ENCODE measurements around the gene XRCC2.

DNA sequence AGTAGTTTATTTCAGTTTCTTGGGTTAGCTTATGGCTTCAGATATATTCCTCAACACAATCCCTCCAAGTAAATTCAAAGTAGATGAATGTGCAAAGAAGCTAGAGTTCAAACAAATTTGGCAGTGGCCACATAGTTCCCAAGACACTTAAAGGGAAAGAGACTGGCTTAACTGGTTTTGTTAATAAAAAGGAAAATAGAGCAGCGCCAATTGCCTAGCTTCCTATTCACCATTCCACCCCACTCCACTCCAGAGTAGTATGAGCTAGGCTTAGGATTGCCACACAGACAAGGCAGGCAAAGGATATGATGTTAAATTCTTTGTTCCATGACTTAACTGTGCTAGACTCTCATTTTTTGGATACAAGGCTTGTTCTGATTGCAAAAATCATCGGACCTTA lies 2.0 kb downstream of the XRCC2 start:
- TF ChIP-seq POLR2A (IDR thresholded peaks at IDR 0.05), result no peak
- no peak for TF ChIP-seq CTCF (IDR thresholded peaks at IDR 0.05 in 8 of 11, conservative IDR thresholded peaks at IDR 0.05 in 3 of 11)
